ENCODE measurements around the gene LSAMP. TPM values are rescaled to one million over a fixed set of nuclear protein-coding genes. Genes with fewer than 3 reads are reported as not detected.

LSAMP gene
- total RNA-seq, 1 donor from 2014 or later, result 24.6 TPM

DNA sequence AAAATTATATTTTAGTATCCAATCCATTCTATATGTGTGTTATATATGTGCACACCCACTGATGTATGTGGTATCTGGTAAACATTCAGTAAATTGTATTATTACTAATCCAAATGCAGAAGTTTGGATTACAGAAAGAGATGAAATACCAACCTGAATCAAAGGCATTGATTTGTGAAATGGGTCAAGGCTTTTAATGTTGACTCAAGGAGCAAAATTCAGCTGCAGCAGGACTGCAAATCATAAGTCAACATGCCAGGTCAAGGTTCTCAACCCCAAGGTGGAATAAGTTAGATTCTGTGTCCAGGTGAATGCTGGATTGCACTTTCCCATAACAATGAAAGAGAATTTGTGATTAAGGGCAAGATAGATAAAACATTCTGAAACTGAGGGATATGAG, 631.3 kb downstream of the LSAMP start:
- ATAC-seq (no peak), DNase-seq (no peak)
- no peak for TF ChIP-seq CTCF (IDR thresholded peaks at IDR 0.05)
- intact Hi-C loops (cut with DNase I), result no loop called here
- H3K4me1 ChIP-seq, result no peaks in the 10 kb centered on the region
- no peak overlapping the region for H3K27ac ChIP-seq
- no peaks in the 10 kb centered on the region for H3K36me3 ChIP-seq
- H3K4me3 ChIP-seq, result no peak overlapping the region
- H3K27me3 ChIP-seq, result no peaks in the 10 kb centered on the region
- H3K9me3 ChIP-seq, result no peaks in the 10 kb centered on the region

GRCh38 chr3:115808816-115809215, 636.5 kb downstream of the LSAMP start:
- no peak for TF ChIP-seq CTCF (IDR thresholded peaks at IDR 0.05)
- no peaks in the 10 kb centered on the region for H3K4me1 ChIP-seq
- intact Hi-C loops (cut with DNase I), result no loop called here
- H3K4me3 ChIP-seq, result no peak overlapping the region
- no peaks in the 10 kb centered on the region for H3K36me3 ChIP-seq
- no peak for DNase-seq
- ATAC-seq, result no peak
- H3K9me3 ChIP-seq, result no peaks in the 10 kb centered on the region
- no peaks in the 10 kb centered on the region for H3K27me3 ChIP-seq
- no peak overlapping the region for H3K27ac ChIP-seq

DNA sequence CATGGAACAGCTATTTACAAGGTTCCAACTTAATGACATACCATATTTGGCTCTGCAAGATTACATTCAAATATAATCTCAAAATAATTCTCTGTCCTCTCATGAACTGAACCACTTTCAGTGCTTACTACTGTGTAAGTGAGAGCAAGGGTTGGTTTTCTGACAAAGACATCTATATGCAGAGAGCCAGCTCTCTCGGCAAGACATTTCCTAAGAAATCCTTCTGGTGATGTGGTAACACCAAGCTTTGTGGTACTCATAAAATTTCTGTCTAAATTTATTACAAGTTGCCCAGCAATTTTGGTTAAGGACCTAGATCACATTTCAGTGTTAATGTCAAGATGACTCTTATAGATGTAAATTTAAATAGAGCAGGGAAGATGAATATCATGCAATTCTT, 637.0 kb downstream of the LSAMP start:
- no peak overlapping the region for H3K4me3 ChIP-seq
- no peaks in the 10 kb centered on the region for H3K9me3 ChIP-seq
- ATAC-seq (no peak), DNase-seq (no peak)
- intact Hi-C loops (cut with DNase I), result no loop called here
- no peak for TF ChIP-seq CTCF (IDR thresholded peaks at IDR 0.05)
- H3K36me3 ChIP-seq, result no peaks in the 10 kb centered on the region
- H3K27ac ChIP-seq, result no peak overlapping the region
- H3K4me1 ChIP-seq, result no peaks in the 10 kb centered on the region
- no peaks in the 10 kb centered on the region for H3K27me3 ChIP-seq

GRCh38 chr3:115806501-115806900, 638.8 kb downstream of the LSAMP start:
- Histone ChIP-seq H3K27ac (no peak overlapping the region), H3K36me3 (no peaks in the 10 kb centered on the region), H3K27me3 (peaks cover 7% of the 10 kb centered on the region), H3K9me3 (no peaks in the 10 kb centered on the region), H3K4me3 (no peak overlapping the region), H3K4me1 (no peaks in the 10 kb centered on the region)
- ATAC-seq (no peak), DNase-seq (no peak)
- no peak for TF ChIP-seq CTCF (IDR thresholded peaks at IDR 0.05)
- intact Hi-C loops (cut with DNase I), result no loop called here

GRCh38 chr3:115805520-115805919, 639.8 kb downstream of the LSAMP start:
- DNase-seq (no peak), ATAC-seq (no peak)
- intact Hi-C loops (cut with DNase I), result no loop called here
- H3K36me3 ChIP-seq, result no peaks in the 10 kb centered on the region
- no peak overlapping the region for H3K4me3 ChIP-seq
- H3K9me3 ChIP-seq, result no peaks in the 10 kb centered on the region
- H3K27ac ChIP-seq, result no peak overlapping the region
- no peaks in the 10 kb centered on the region for H3K4me1 ChIP-seq
- no peak for TF ChIP-seq CTCF (IDR thresholded peaks at IDR 0.05)
- H3K27me3 ChIP-seq, result peaks cover 7% of the 10 kb centered on the region

GRCh38 chr3:115804713-115805119, 640.6 kb downstream of the LSAMP start:
- no peaks in the 10 kb centered on the region for H3K9me3 ChIP-seq
- ATAC-seq (no peak), DNase-seq (no peak)
- no peak overlapping the region for H3K27ac ChIP-seq
- no peak for TF ChIP-seq CTCF (IDR thresholded peaks at IDR 0.05)
- intact Hi-C loops (cut with DNase I), result no loop called here
- H3K27me3 ChIP-seq, result peaks cover 7% of the 10 kb centered on the region
- H3K4me3 ChIP-seq, result no peak overlapping the region
- no peaks in the 10 kb centered on the region for H3K4me1 ChIP-seq
- no peaks in the 10 kb centered on the region for H3K36me3 ChIP-seq

Measured in upper lobe of right lung (tissue), 1 donor.